AG09319 (cell line): ENCODE results near the gene RPS21.

Experiments used
- DNase-seq: peaks from one replicate; pipeline ENCODE4 v3.0.0-alpha.2; 2010; ENCODE audit warnings: low read depth; ENCODE audit errors: extremely low read depth
- CTCF ChIP-seq: IDR thresholded peaks from 2 replicates; pipeline ENCODE4 v1.5.1; 2011; ENCODE audit warnings: low read depth, mild to moderate bottlenecking, inconsistent platforms, low read length, moderate library complexity

The RPS21 gene

GRCh38 chr20:62368392-62368975, 18.4 kb upstream of the RPS21 start:
- DNase-seq = no peak
- no peak for TF ChIP-seq CTCF

DNA sequence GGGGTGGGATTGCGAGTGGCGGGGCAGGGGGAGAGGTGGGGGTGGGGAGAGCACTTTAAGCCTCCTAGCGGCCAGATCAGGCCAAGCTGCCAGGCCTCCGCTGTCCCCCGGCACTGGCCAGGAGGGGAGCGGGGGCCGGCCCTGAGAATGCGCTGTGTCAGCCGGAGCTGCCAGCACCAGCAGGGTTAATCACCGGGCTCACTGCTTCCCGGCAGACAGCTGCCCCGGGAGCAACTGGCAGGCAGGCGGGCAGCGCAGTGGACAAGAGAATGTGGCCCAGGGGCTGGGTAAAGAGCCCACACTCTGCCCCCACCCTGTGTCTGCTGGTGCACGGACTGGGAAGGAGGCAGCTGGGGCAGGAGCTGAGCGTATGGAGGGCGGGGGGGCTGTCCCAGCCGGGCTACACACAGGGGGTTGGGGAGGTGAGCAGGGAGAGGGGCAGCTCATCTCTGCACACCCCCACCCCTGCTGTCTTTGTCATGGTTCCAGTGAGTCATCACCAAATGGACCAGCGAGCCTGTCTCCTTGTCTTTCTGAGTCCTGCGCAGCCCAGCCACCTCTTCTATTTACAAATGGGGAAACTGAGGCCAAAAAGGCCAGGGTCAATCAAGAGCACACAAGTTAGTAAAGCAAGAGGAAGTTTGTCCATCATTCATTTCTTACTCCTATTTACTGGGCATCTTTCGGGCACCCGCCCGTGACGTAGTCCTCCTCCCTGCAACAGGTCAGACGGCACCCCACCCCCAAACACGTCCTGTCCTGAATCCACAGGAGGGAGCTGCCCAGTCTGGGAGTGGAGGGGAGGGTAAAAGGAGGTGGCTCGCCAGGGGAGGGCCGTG, 17.7 kb upstream of the RPS21 start:
- DNase-seq = no peak

DNA sequence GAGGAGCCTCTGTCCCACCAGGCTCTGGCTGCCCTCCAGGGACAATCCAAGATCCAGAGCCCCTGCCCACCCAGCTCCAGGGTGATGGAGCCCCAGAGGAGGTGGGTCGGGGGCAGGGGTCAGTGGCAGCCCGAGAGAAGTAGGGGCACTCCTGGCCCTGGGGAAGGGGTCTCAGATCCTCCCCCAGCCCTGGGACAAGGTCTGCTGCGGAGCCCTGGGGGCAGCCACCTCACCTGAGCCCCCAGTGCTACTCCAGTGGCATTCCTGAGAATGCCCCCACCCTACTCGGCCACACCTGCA, 17.1 kb upstream of the RPS21 start:
- no peak for TF ChIP-seq CTCF
- DNase-seq = no peak

More for the DNA sequence above, 17.7 kb upstream of the RPS21 start:
- peak; percentile 33 for TF ChIP-seq CTCF

DNA sequence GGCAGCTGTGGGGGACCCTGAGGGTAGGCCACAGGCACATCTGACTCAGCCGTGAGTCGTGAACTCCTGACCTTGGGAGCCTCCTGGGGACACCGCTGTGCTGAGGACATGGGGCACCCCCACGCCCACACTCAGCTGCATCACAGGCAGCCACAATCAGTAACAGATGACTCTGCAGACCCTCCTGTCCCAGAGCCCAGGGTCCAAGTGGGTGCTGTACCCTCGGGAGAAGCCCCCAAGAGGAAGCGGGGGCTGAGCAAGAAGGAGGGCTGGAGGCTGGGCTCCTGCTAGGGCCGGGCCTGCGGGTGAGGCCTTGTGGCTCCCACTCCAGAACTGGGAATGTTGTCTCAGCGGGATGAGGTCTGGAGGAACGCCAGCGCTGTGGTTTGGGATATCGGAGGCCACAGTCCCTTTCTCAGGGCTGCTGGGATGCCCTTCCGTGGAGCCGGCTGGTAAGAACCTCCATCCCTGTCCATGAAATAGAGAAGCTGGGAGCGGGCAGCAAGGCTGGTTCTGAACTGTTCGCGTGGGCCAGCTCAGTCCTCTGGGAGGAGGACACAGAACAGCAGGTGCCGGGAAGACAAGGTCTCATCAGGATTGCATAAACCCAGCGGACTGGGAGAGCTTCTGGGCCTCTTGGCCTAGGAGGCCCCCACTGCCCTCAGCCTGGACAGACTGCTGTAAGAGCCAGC, 16.6 kb upstream of the RPS21 start:
- no peak for TF ChIP-seq CTCF
- no peak for DNase-seq

DNA sequence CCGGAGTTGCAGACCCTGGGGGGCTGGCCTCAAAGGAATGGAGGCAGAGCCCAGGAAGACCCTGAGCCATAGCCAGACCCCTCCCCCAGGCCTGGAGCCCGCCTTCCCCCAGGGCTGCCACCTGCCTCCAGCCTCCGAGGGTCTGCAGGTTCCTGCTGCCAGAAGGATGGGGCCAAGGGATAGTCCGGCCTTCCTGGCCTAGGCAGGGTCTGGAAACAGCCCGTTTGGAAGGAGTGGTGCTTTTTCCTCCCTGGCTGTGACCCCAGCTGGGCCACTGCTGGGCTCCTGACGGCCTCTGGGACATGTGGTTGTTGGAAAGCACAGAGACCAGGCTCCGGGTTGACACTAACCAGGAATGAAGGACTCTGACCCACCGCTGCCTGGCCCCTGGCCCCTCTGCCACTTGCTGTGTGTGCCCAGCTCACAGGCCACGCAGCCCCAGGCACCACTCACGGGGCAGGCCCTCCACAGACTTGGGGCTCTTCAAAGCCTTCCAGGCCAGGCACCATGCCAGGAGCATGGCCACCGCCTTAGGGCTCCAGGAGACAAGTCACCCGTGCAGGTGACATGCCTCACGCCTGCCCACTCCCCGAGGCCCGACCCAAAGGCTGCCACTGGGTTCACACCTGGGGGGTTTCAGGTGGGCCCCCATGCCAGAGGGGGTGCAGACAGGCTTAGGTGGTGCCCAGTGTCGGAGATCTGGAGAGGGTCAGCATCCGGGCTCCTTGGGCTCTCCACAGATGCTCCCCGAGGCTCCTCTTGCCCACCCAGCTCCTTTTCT, 15.9 kb upstream of the RPS21 start:
- no peak for TF ChIP-seq CTCF
- no peak for DNase-seq

DNA sequence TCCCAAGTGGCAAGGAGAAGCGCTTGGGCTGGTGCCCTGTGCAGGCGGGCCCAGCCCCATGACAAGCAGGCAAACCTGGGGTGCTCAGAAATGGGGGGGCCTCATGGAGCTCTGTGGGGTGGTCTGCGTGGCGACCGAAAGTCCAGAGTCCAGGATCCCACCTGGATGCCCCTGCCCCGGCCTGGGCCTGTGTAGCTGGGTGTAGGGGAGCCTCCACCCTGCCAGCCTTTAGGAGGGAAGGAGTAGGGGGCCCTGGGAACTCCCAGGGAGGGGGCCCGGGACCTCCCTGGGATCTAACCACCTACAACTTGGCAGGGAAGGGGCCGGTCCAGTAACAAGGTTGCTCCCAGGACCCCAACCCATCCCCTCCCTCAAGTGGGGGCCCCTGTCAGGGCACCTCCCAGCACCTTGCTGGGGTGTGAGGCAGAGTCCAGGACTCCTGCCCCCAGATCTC, 15.3 kb upstream of the RPS21 start:
- TF ChIP-seq CTCF = no peak
- DNase-seq = no peak
